K562 (cell line): ENCODE measurements around the gene RIN3. TPM values are rescaled to one million over a fixed set of nuclear protein-coding genes. Genes with fewer than 3 reads are reported as not detected.

Experiments
- ATAC-seq: fragments of 200-7000 bp; cut with Tn5 transposase; 3 replicates; pipeline ENCODE4 v1.9.1; 2020; ENCODE audit warnings: moderate library complexity
- BruUV-seq: library from RNA; stranded (reverse); fragments of 400-500 nt; replicated peaks from 2 replicates; lab custom pipeline; 2021; lab: Mats Ljungman, UMichigan
- CTCF ChIA-PET: fragments of 300-600 bp; formaldehyde crosslinking; extraction: SDS; loops from one replicate; lab custom pipeline; 2021; ENCODE audit warnings: low intra/inter-chr PET ratio; lab: Yijun Ruan, JAX
- POLR2A ChIA-PET: fragments of 300-600, 350-650 bp; sonication (Branson Sonifier 250); formaldehyde crosslinking; extraction: SDS; loops from one replicate; lab custom pipeline; 2021; ENCODE audit warnings: antibody characterized with exemption, inconsistent platforms; lab: Yijun Ruan, JAX
- DNase-seq, 4 experiments: peaks; one replicate each; pipeline versions ENCODE4 v3.0.0 to v3.0.0-alpha.2; 2011 to 2018; ENCODE audit warnings: low spot score in 3 of 4, mixed read lengths in 3 of 4; ENCODE audit errors: extremely low read depth in 1 of 4
- FAIRE-seq: peaks from 2 replicates; lab custom pipeline; 2011; peaks lifted over from hg19 to GRCh38; lab: Jason Lieb, UNC
- H2AFZ ChIP-seq: 2 replicates; pipeline ENCODE4 v1.6.0; 2011; ENCODE audit warnings: low read depth, low read length, control low read depth, inconsistent platforms
- H3K27ac ChIP-seq: fragments of 200-600 bp; 3 replicates; pipeline ENCODE4 v1.8.0; 2011; ENCODE audit warnings: low read depth, mild to moderate bottlenecking, control low read depth, inconsistent platforms, low read length, moderate library complexity, mixed read lengths; ENCODE audit errors: extremely low read depth
- H3K27me3 ChIP-seq, 2 experiments: fragments of 300-600 bp in 1 of 2; 2 replicates in 1 of 2; 3 replicates in 1 of 2; pipeline versions ENCODE4 v1.6.0 to v1.8.0; 2011; ENCODE audit warnings: inconsistent platforms in 2 of 2, low read length in 2 of 2, mild to moderate bottlenecking in 1 of 2, mixed read lengths in 1 of 2, moderate library complexity in 1 of 2; ENCODE audit not compliant: control insufficient read depth in 2 of 2, insufficient read depth in 2 of 2
- H3K36me3 ChIP-seq: fragments of 300-600 bp; 3 replicates; pipeline ENCODE4 v1.8.0; 2011; ENCODE audit warnings: mild to moderate bottlenecking, low read length, inconsistent platforms; ENCODE audit not compliant: control insufficient read depth, insufficient read depth
- H3K4me1 ChIP-seq, 2 experiments: fragments of 200-600 bp in 1 of 2; replicated peaks in 1 of 2; 2 replicates in 1 of 2; 3 replicates in 1 of 2; pipeline versions ENCODE4 v1.5.1 to v1.8.0; 2011; ENCODE audit warnings: inconsistent platforms in 2 of 2, low read length in 2 of 2, mild to moderate bottlenecking in 1 of 2, mixed read lengths in 1 of 2, moderate library complexity in 1 of 2; ENCODE audit not compliant: control insufficient read depth in 2 of 2, insufficient read depth in 2 of 2
- H3K4me2 ChIP-seq: 2 replicates; pipeline ENCODE4 v1.6.1; 2011; ENCODE audit warnings: low read length, control low read depth, inconsistent platforms, mixed read lengths; ENCODE audit not compliant: insufficient read depth
- H3K4me3 ChIP-seq: fragments of 200-600 bp; sonication (generic), shearing (Covaris generic); 2 replicates; pipeline ENCODE4 v1.5.1; 2016; ENCODE audit warnings: control low read depth, inconsistent platforms
- H3K79me2 ChIP-seq: fragments of 200-600 bp; 3 replicates; pipeline ENCODE4 v1.8.0; 2011; ENCODE audit warnings: low read length, inconsistent platforms; ENCODE audit not compliant: control insufficient read depth, insufficient read depth
- H3K9ac ChIP-seq, 2 experiments: 2 replicates each; pipeline versions ENCODE4 v1.6.0 to v1.6.1; 2011; ENCODE audit warnings: low read depth in 2 of 2, low read length in 2 of 2, control low read depth in 1 of 2, inconsistent platforms in 1 of 2, mild to moderate bottlenecking in 1 of 2, mixed read lengths in 1 of 2; ENCODE audit not compliant: insufficient read depth in 1 of 2
- H3K9me1 ChIP-seq: one replicate; pipeline ENCODE4 v1.6.0; 2011; ENCODE audit warnings: inconsistent platforms, mild to moderate bottlenecking, low read length, moderate library complexity; ENCODE audit not compliant: control insufficient read depth, insufficient read depth
- H3K9me3 ChIP-seq: replicated peaks from 2 replicates; pipeline ENCODE4 v1.5.1; 2011; ENCODE audit warnings: low read depth, low read length, inconsistent platforms; ENCODE audit not compliant: control insufficient read depth, insufficient read depth
- H4K20me1 ChIP-seq: replicated peaks from 2 replicates; pipeline ENCODE4 v1.6.1; 2011; ENCODE audit warnings: low read length, inconsistent platforms, mixed read lengths; ENCODE audit not compliant: control insufficient read depth, insufficient read depth
- DPF2 ChIP-seq: fragments of 450-650 bp; IDR thresholded peaks from 2 replicates; pipeline ENCODE4 v1.6.1; 2016
- ESRRB ChIP-seq: fragments of 250-450 bp; sonication (Bioruptor Pico); IDR thresholded peaks from 2 replicates; pipeline ENCODE4 v1.5.0; 2020; ENCODE audit warnings: mild to moderate bottlenecking, moderate library complexity, borderline replicate concordance
- HEY1 ChIP-seq: fragments of 250-450 bp; sonication (Bioruptor Pico); IDR thresholded peaks from 2 replicates; pipeline ENCODE4 v1.5.0; 2020; ENCODE audit warnings: mild to moderate bottlenecking, moderate library complexity, borderline replicate concordance
- HSF4 ChIP-seq: fragments of 250-450 bp; sonication (Bioruptor Pico); IDR thresholded peaks from 2 replicates; pipeline ENCODE4 v2.1.2; 2022; ENCODE audit warnings: mild to moderate bottlenecking, moderate library complexity, borderline replicate concordance
- MTA1 ChIP-seq: fragments of 450-650 bp; IDR thresholded peaks from 2 replicates; pipeline ENCODE4 v1.6.1; 2017; ENCODE audit warnings: borderline replicate concordance
- NFYB ChIP-seq: IDR thresholded peaks from 2 replicates; pipeline ENCODE4 v1.6.1; 2011; ENCODE audit warnings: mild to moderate bottlenecking, moderate library complexity; ENCODE audit not compliant: insufficient read length; ENCODE audit errors: extremely low read depth
- SREBF2 ChIP-seq: sonication (generic); formaldehyde crosslinking; IDR thresholded peaks from 2 replicates; pipeline ENCODE4 v1.4.0; 2020; ENCODE audit warnings: mild to moderate bottlenecking, missing genetic modification reagents
- SRSF3 ChIP-seq: fragments of 200-400 bp; formaldehyde crosslinking; IDR thresholded peaks from 2 replicates; pipeline ENCODE4 v1.6.1; 2016; ENCODE audit warnings: mild to moderate bottlenecking, low read length, moderate library complexity; ENCODE audit not compliant: insufficient read depth
- TAF1 ChIP-seq: IDR thresholded peaks from 2 replicates; pipeline ENCODE4 v1.6.1; 2011; ENCODE audit warnings: mild to moderate bottlenecking, low read length, moderate library complexity; ENCODE audit not compliant: insufficient read depth, control insufficient read depth, severe bottlenecking; ENCODE audit errors: extremely low read depth
- TEAD4 ChIP-seq, 2 experiments: sonication (generic) in 1 of 2; formaldehyde crosslinking in 1 of 2; IDR thresholded peaks; 2 replicates each; pipeline versions ENCODE4 v1.6.1 to v1.8.0; 2012 to 2022; ENCODE audit warnings: borderline replicate concordance in 1 of 2, inconsistent platforms in 1 of 2, low read length in 1 of 2, mild to moderate bottlenecking in 1 of 2, missing genetic modification reagents in 1 of 2
- USF1 ChIP-seq: sonication (generic); formaldehyde crosslinking; IDR thresholded peaks from 2 replicates; pipeline ENCODE4 v1.9.0; 2022; ENCODE audit warnings: mild to moderate bottlenecking, missing genetic modification reagents
- XRCC3 ChIP-seq: fragments of 450-650 bp; IDR thresholded peaks from 2 replicates; pipeline ENCODE4 v1.6.1; 2017; ENCODE audit warnings: mild to moderate bottlenecking, moderate library complexity
- ZNF780A ChIP-seq: fragments of 250-450 bp; sonication (Bioruptor Pico); IDR thresholded peaks from 2 replicates; pipeline ENCODE4 v1.5.0; 2021; ENCODE audit warnings: mild to moderate bottlenecking
- WGBS: fragments of 100-300 bp; shearing (Covaris generic); methylation state at CpG from one replicate; pipeline ENCODE4 v1.1.6; 2016; ENCODE audit warnings: low coverage, mixed read lengths; ENCODE audit not compliant: insufficient coverage; ENCODE audit errors: missing lambda C conversion rate; 5-methylcytosine and 5-hydroxymethylcytosine counted together
- in situ Hi-C: fragments of 300-500 bp; cut with MboI; formaldehyde crosslinking; loops from 4 replicates; pipeline ENCODE4 v1.15.0; 2018; ENCODE audit warnings: inconsistent platforms, mixed read lengths
- intact Hi-C: fragments of 100-400 bp; cut with micrococcal nuclease; formaldehyde crosslinking; loops from 2 replicates; pipeline ENCODE4 v1.14.2; 2022
- polyA plus RNA-seq, 8 experiments: library from polyadenylated mRNA; depleted of rRNA in 4 of 8; stranded (reverse) in 5 of 8; unstranded in 3 of 8; fragments of >200 nt; fragmentation: Nextera tagmentation in 2 of 8; fragmentation: Illumina TruSeq in 1 of 8; extraction: Ambion mirVana in 2 of 8; extraction: Trizol in 1 of 8; gene quantifications; 2 replicates each; pipeline versions ENCODE4 v1.2.1 to v1.2.3, GENCODE V29; 2011 to 2014; ENCODE audit warnings: inconsistent platforms in 1 of 8, missing spikeins in 1 of 8
- total RNA-seq, 7 experiments: library from RNA; depleted of rRNA in 6 of 7; stranded (reverse); fragments of >200 nt in 6 of 7; fragmentation: Illumina TruSeq in 2 of 7; extraction: Trizol in 2 of 7; gene quantifications; 2 replicates each; pipeline versions ENCODE4 v1.2.1 to v1.2.3, GENCODE V29; 2011 to 2021; ENCODE audit warnings: low replicate concordance in 1 of 7
- TF ChIP-seq, protein P1 (sequence below): sonication (generic); formaldehyde crosslinking; IDR thresholded peaks from 2 replicates; pipeline ENCODE4 v1.8.0; 2022; ENCODE audit warnings: mild to moderate bottlenecking, missing genetic modification reagents
- TF ChIP-seq, protein P2 (sequence below): fragments of 250-450 bp; sonication (Bioruptor Pico); IDR thresholded peaks from 2 replicates; pipeline ENCODE4 v1.5.1; 2021; ENCODE audit warnings: mild to moderate bottlenecking

Gene RIN3
- total and polyA plus RNA-seq, 9 of the 15 experiments (the other 6 are each of a cell fraction or from before 2014, with no cell fraction given) = 0.01 to 0.49 (median 0.08) TPM; not detected in 5

- in situ Hi-C loops = no loop called here
- Histone ChIP-seq H3K9me1 (no peaks in the 10 kb centered on the region), H3K4me2 (no peak overlapping the region), H3K9me3 (no peaks in the 10 kb centered on the region), H3K79me2 (no peaks in the 10 kb centered on the region), H3K4me3 (no peak overlapping the region), H3K27me3 (peaks cover 0 to 6% of the 10 kb centered on the region in 2 experiments; a peak in 1 of 5 replicates), H2AFZ (no peak overlapping the region), H3K9ac (no peak overlapping the region), H3K4me1 (peaks cover 0 to 12% of the 10 kb centered on the region in 2 experiments; a peak in 3 of 5 replicates), H4K20me1 (no peaks in the 10 kb centered on the region), H3K36me3 (no peaks in the 10 kb centered on the region), H3K27ac (no peak overlapping the region)
- CTCF ChIA-PET = no interaction called here
- 5% methylated on average over 4 of the region's 4 CpGs for WGBS
- intact Hi-C loops = no loop called here
- POLR2A ChIA-PET = interaction anchor here (1.4 kb wide), 1 partner anchor 15 kb away, joined by 4 read pairs; no protein-coding TSS in a partner anchor
- TF ChIP-seq ESRRB (CRISPR knock-in tag) = no peak
- TF ChIP-seq, protein P1, sequence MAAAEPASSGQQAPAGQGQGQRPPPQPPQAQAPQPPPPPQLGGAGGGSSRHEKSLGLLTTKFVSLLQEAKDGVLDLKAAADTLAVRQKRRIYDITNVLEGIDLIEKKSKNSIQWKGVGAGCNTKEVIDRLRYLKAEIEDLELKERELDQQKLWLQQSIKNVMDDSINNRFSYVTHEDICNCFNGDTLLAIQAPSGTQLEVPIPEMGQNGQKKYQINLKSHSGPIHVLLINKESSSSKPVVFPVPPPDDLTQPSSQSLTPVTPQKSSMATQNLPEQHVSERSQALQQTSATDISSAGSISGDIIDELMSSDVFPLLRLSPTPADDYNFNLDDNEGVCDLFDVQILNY = no peak
- TF ChIP-seq TEAD4 (IDR thresholded peaks at IDR 0.05; ENCODE audit: low read length) = no peak
- no peak for TF ChIP-seq TEAD4 (CRISPR knock-in tag; IDR thresholded peaks at IDR 0.05; ENCODE audit: borderline replicate concordance)
- no peak for TF ChIP-seq DPF2
- no peak for TF ChIP-seq ZNF780A (CRISPR knock-in tag)
- TF ChIP-seq HEY1 = no peak
- no peak for TF ChIP-seq SRSF3
- no peak for TF ChIP-seq XRCC3
- TF ChIP-seq, protein P2, sequence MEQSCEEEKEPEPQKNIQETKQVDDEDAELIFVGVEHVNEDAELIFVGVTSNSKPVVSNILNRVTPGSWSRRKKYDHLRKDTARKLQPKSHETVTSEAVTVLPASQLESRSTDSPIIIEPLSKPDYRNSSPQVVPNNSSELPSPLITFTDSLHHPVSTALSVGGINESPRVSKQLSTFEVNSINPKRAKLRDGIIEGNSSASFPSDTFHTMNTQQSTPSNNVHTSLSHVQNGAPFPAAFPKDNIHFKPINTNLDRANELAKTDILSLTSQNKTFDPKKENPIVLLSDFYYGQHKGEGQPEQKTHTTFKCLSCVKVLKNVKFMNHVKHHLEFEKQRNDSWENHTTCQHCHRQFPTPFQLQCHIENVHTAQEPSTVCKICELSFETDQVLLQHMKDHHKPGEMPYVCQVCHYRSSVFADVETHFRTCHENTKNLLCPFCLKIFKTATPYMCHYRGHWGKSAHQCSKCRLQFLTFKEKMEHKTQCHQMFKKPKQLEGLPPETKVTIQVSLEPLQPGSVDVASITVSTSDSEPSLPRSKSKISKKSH (CRISPR knock-in tag) = no peak
- TF ChIP-seq MTA1 = no peak
- TF ChIP-seq TAF1 = no peak
- TF ChIP-seq SREBF2 (CRISPR knock-in tag) = no peak
- TF ChIP-seq USF1 (CRISPR knock-in tag) = no peak
- TF ChIP-seq HSF4 (CRISPR knock-in tag) = no peak
- no peak for TF ChIP-seq NFYB
- DNase-seq = no peak
- BruUV-seq = no TSS peak
- no peak for ATAC-seq
- FAIRE-seq = no peak
Observed at GRCh38 chr14:92737206-92737605, 223.6 kb downstream of the RIN3 start.
